Colon (tissue), 2 donors: ENCODE measurements around the gene AGPS.
"Not testable (repeated sequence)": the region's sequence is repeated elsewhere in the genome, so short reads cannot be mapped to it uniquely, and the experiment has no call there.

Source experiments
- FAIRE-seq: peaks from 2 replicates; lab custom pipeline; 2012; peaks lifted over from hg19 to GRCh38; lab: Jason Lieb, UNC
- donor health status: control.
- donor health status: control.

AGPS gene

GRCh38 chr2:177424120-177424519, 31.5 kb downstream of the AGPS start:
- peak; percentile 21 for FAIRE-seq

- FAIRE-seq = not testable (repeated sequence)
Observed at GRCh38 chr2:177424620-177425019, 32.0 kb downstream of the AGPS start.

- FAIRE-seq = no peak
Observed at GRCh38 chr2:177427316-177427715, 34.7 kb downstream of the AGPS start.

- not testable (repeated sequence) for FAIRE-seq
Observed at GRCh38 chr2:177427936-177428335, 35.4 kb downstream of the AGPS start.

- no peak for FAIRE-seq
Observed at GRCh38 chr2:177429688-177430325, 37.2 kb downstream of the AGPS start.

- no peak for FAIRE-seq
Observed at GRCh38 chr2:177430411-177430810, 37.8 kb downstream of the AGPS start.

GRCh38 chr2:177431111-177431725, 38.6 kb downstream of the AGPS start:
- not testable (repeated sequence) for FAIRE-seq

GRCh38 chr2:177432703-177433102, 40.1 kb downstream of the AGPS start:
- FAIRE-seq = no peak

- FAIRE-seq = no peak
Observed at GRCh38 chr2:177433402-177433801, 40.8 kb downstream of the AGPS start.

- FAIRE-seq = peak; percentile 10
Observed at GRCh38 chr2:177434475-177434874, 41.9 kb downstream of the AGPS start.

GRCh38 chr2:177445200-177445599, 52.6 kb downstream of the AGPS start:
- no peak for FAIRE-seq

GRCh38 chr2:177448031-177448430, 55.5 kb downstream of the AGPS start:
- no peak for FAIRE-seq

- no peak for FAIRE-seq
Observed at GRCh38 chr2:177449159-177449558, 56.6 kb downstream of the AGPS start.

- FAIRE-seq = no peak
Observed at GRCh38 chr2:177455187-177455586, 62.6 kb downstream of the AGPS start.

- FAIRE-seq = not testable (repeated sequence)
Observed at GRCh38 chr2:177459756-177460155, 67.2 kb downstream of the AGPS start.

- FAIRE-seq = no peak
Observed at GRCh38 chr2:177460973-177461585, 68.5 kb downstream of the AGPS start.

- FAIRE-seq = no peak
Observed at GRCh38 chr2:177464549-177464948, 72.0 kb downstream of the AGPS start.

- no peak for FAIRE-seq
Observed at GRCh38 chr2:177465400-177466138, 73.0 kb downstream of the AGPS start.

GRCh38 chr2:177466337-177467195, 74.0 kb downstream of the AGPS start:
- FAIRE-seq = no peak

- FAIRE-seq = peak; percentile 87
Observed at GRCh38 chr2:177467646-177468045, 75.1 kb downstream of the AGPS start.

- FAIRE-seq = no peak
Observed at GRCh38 chr2:177471990-177472389, 79.4 kb downstream of the AGPS start.

- no peak for FAIRE-seq
Observed at GRCh38 chr2:177474301-177474700, 81.7 kb downstream of the AGPS start.
